HL-60 (cell line): ENCODE measurements around the gene TPO.

ENCODE experiments used
- DNase-seq, 2 experiments: peaks; one replicate each; pipeline ENCODE4 v3.0.0-alpha.2; 2010 to 2020; ENCODE audit warnings: low read depth in 1 of 2, low spot score in 1 of 2
- H3K27ac ChIP-seq: fragments of 250-450 bp; sonication (Bioruptor Pico); replicated peaks from 2 replicates; pipeline ENCODE4 v1.5.1; 2020; ENCODE audit warnings: mild to moderate bottlenecking, moderate library complexity
- H3K27me3 ChIP-seq: fragments of 250-450 bp; sonication (Bioruptor Pico); 2 replicates; pipeline ENCODE4 v1.5.1; 2021; ENCODE audit warnings: mild to moderate bottlenecking, moderate library complexity; ENCODE audit not compliant: insufficient read depth, poor library complexity, severe bottlenecking
- H3K4me3 ChIP-seq: replicated peaks from 2 replicates; pipeline ENCODE4 v1.5.1; 2011; ENCODE audit warnings: mild to moderate bottlenecking, control low read depth, low read length; ENCODE audit not compliant: insufficient read depth
- CTCF ChIP-seq: IDR thresholded peaks from one replicate; pipeline ENCODE4 v1.5.1; 2011; ENCODE audit warnings: low read length, control low read depth, inconsistent platforms; ENCODE audit not compliant: insufficient read depth
- GABPA ChIP-seq: IDR thresholded peaks from 2 replicates; pipeline ENCODE4 v1.6.1; 2012; ENCODE audit warnings: low read depth
- POLR2AphosphoS5 ChIP-seq: IDR thresholded peaks from 2 replicates; pipeline ENCODE4 v1.6.1; 2012; ENCODE audit warnings: low read depth
- REST ChIP-seq: IDR thresholded peaks from 2 replicates; pipeline ENCODE4 v1.6.1; 2012; ENCODE audit warnings: low read depth; ENCODE audit not compliant: insufficient replicate concordance
- SPI1 ChIP-seq: IDR thresholded peaks from 2 replicates; pipeline ENCODE4 v1.6.1; 2012; ENCODE audit warnings: low read depth, mild to moderate bottlenecking, borderline replicate concordance

TPO gene

GRCh38 chr2:1514391-1515072 is 101.3 kb downstream of the TPO start:
- Histone ChIP-seq H3K4me3 (no peak overlapping the region), H3K27me3 (no peaks in the 10 kb centered on the region), H3K27ac (no peak overlapping the region)
- TF ChIP-seq SPI1: no peak
- no peak for TF ChIP-seq POLR2AphosphoS5
- no peak for TF ChIP-seq CTCF
- TF ChIP-seq GABPA: no peak
- TF ChIP-seq REST: no peak
- no peak for DNase-seq

- Histone ChIP-seq H3K4me3 (no peak overlapping the region), H3K27me3 (no peaks in the 10 kb centered on the region), H3K27ac (no peak overlapping the region)
- TF ChIP-seq CTCF (no peak), SPI1 (no peak), REST (no peak), GABPA (no peak)
- DNase-seq: no peak
Observed at GRCh38 chr2:1515073-1515430, 101.8 kb downstream of the TPO start.

- no peaks in the 10 kb centered on the region for H3K27me3 ChIP-seq
- no peak overlapping the region for H3K4me3 ChIP-seq
- DNase-seq: no peak
- TF ChIP-seq SPI1 (no peak), REST (no peak), POLR2AphosphoS5 (no peak), CTCF (no peak), GABPA (no peak)
- no peak overlapping the region for H3K27ac ChIP-seq
Observed at GRCh38 chr2:1515986-1516797, 102.9 kb downstream of the TPO start.
